GM12878 (cell line): Measurements from ENCODE around the gene PARS2.

Experiments
- HCFC1 ChIP-seq: fragments of 150-350 bp; IDR thresholded peaks from 2 replicates; pipeline ENCODE4 v1.6.1; 2014; ENCODE audit warnings: low read length
- JUND ChIP-seq: IDR thresholded peaks from 2 replicates; pipeline ENCODE4 v1.6.1; 2012; ENCODE audit warnings: low read depth, mild to moderate bottlenecking, low read length, improper control_type of control experiment, moderate library complexity
- MYC ChIP-seq: IDR thresholded peaks from 2 replicates; pipeline ENCODE4 v1.6.1; 2011; ENCODE audit warnings: mild to moderate bottlenecking, low read length, moderate library complexity, inconsistent platforms; ENCODE audit not compliant: insufficient read depth, insufficient replicate concordance, insufficient read length, severe bottlenecking
- NBN ChIP-seq: fragments of 450-650 bp; IDR thresholded peaks from 2 replicates; pipeline ENCODE4 v1.6.1; 2016
- NFIC ChIP-seq: IDR thresholded peaks from 2 replicates; pipeline ENCODE4 v1.6.1; 2012; ENCODE audit warnings: low read depth, mild to moderate bottlenecking, inconsistent platforms, low read length, moderate library complexity
- NRF1 ChIP-seq: conservative IDR thresholded peaks from 2 replicates; pipeline ENCODE4 v1.6.1; 2011; ENCODE audit warnings: mild to moderate bottlenecking, low read depth, low read length, improper control_type of control experiment
- POLR2A ChIP-seq: IDR thresholded peaks from 2 replicates; pipeline ENCODE4 v1.6.1; 2011; ENCODE audit warnings: low read depth, mild to moderate bottlenecking, low read length
- POLR2AphosphoS5 ChIP-seq: IDR thresholded peaks from 2 replicates; pipeline ENCODE4 v1.6.1; 2011; ENCODE audit warnings: mild to moderate bottlenecking, low read length, inconsistent platforms
- RAD21 ChIP-seq: IDR thresholded peaks from 2 replicates; pipeline ENCODE4 v1.6.1; 2011; ENCODE audit warnings: mild to moderate bottlenecking, low read depth, low read length, moderate library complexity; ENCODE audit not compliant: insufficient read depth
- SIN3A ChIP-seq: IDR thresholded peaks from 2 replicates; pipeline ENCODE4 v1.6.1; 2012; ENCODE audit warnings: low read depth, low read length, improper control_type of control experiment
- SMAD1 ChIP-seq: fragments of 450-650 bp; IDR thresholded peaks from 2 replicates; pipeline ENCODE4 v1.6.1; 2018; ENCODE audit warnings: mild to moderate bottlenecking, low read depth; ENCODE audit not compliant: partially characterized antibody
- SP1 ChIP-seq: IDR thresholded peaks from one replicate; pipeline ENCODE4 v1.6.1; 2011; ENCODE audit warnings: low read depth, low read length
- SREBF2 ChIP-seq: IDR thresholded peaks from 2 replicates; pipeline ENCODE4 v1.6.1; 2012; ENCODE audit warnings: mild to moderate bottlenecking, low read length
- TF ChIP-seq, protein P1 (sequence below), 3 experiments: IDR thresholded peaks in 2 of 3; conservative IDR thresholded peaks in 1 of 3; 2 replicates each; pipeline ENCODE4 v1.5.1; 2011; ENCODE audit warnings: low read depth in 3 of 3, low read length in 3 of 3, mild to moderate bottlenecking in 3 of 3, control low read depth in 2 of 3, moderate library complexity in 2 of 3, inconsistent platforms in 1 of 3, mixed read lengths in 1 of 3; ENCODE audit not compliant: control insufficient read depth in 2 of 3, insufficient read depth in 1 of 3; ENCODE audit errors: extremely low read depth in 1 of 3

- TF ChIP-seq NFIC (no peak), POLR2AphosphoS5 (no peak), RAD21 (no peak), HCFC1 (no peak), NBN (no peak), JUND (no peak), SREBF2 (no peak), MYC (no peak), SP1 (no peak), NRF1 (no peak), SIN3A (no peak), POLR2A (no peak), SMAD1 (no peak)
- TF ChIP-seq, protein P1, sequence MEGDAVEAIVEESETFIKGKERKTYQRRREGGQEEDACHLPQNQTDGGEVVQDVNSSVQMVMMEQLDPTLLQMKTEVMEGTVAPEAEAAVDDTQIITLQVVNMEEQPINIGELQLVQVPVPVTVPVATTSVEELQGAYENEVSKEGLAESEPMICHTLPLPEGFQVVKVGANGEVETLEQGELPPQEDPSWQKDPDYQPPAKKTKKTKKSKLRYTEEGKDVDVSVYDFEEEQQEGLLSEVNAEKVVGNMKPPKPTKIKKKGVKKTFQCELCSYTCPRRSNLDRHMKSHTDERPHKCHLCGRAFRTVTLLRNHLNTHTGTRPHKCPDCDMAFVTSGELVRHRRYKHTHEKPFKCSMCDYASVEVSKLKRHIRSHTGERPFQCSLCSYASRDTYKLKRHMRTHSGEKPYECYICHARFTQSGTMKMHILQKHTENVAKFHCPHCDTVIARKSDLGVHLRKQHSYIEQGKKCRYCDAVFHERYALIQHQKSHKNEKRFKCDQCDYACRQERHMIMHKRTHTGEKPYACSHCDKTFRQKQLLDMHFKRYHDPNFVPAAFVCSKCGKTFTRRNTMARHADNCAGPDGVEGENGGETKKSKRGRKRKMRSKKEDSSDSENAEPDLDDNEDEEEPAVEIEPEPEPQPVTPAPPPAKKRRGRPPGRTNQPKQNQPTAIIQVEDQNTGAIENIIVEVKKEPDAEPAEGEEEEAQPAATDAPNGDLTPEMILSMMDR (IDR thresholded peaks at IDR 0.05 in 2 of 3, conservative IDR thresholded peaks at IDR 0.05 in 1 of 3; ENCODE audit: control insufficient read depth in 2 of 3, extremely low read depth in 1 of 3, insufficient read depth in 1 of 3, low read depth in 3 of 3, low read length in 3 of 3): no peak
Measured at GRCh38 chr1:54786778-54787177, 22.5 kb upstream of the PARS2 start.
